ENCODE results near the gene TUBB8B. TPM values are rescaled to one million over a fixed set of nuclear protein-coding genes. Genes with fewer than 3 reads are reported as not detected.
"Not testable (repeated sequence)": the region's sequence is repeated elsewhere in the genome, so short reads cannot be mapped to it uniquely, and the experiment has no call there.

TUBB8B gene
- not detected for total RNA-seq

DNA sequence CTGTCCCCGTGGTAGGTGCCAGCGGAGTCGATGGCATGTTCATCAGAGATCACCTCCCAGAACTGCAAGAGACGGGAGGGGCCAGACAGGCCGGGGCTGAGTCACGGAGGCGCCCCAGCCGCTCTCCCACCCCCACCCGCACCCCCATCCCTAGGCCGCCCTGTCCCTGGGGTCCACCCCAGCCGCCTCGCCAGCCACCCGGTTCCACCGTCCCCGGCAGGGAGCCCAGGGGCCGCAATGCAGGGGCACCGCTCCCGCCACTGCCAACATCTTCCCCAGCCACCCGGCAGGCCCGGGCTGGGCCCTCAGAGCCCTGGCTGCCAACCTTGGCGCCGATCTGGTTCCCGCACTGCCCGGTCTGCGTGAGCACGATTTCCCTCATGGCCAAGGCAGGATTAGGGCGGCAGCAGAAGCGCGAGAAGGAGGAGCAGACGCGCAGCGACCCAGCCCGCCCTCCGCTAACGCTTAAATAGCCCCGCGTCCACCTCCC lies at the start of gene TUBB8B:
TSS of gene TUBB8B (minus strand) at position 440 of the 490 bp plus-strand sequence. CDS start at position 382, 58 bp downstream.
- not testable (repeated sequence) for FAIRE-seq; DNase-seq (ENCODE audit: low spot score in 2 of 2)

DNA sequence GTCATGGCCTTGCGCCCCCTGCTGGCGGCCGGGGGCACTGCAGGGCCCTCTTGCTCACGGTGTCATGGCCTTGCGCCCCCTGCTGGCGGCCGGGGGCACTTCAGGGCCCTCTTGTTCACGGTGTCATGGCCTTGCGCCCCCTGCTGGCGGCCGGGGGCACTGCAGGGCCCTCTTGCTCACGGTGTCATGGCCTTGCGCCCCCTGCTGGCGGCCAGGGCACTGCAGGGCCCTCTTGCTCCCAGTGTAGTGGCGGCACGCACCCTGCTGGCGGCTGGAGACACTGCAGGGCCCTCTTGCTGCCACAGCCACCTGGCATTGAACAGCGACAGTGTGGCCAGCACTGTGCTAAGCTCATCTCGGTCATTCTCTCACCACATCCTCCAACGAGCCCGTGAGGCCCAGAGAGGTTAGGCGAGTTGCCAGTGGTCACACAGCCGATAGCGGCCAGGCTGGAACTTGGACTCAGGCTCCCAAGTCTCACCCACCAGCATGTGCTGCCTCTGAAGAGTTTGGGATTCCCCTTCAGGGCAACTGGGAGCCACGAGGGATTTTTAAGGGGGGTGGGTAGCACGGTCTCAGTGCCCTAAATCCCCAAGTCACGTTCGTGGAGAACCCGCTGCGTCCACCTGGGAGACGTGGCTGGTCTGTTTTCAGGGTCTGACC lies 48.0 kb upstream of the TUBB8B start:
- not testable (repeated sequence) for DNase-seq (ENCODE audit: low spot score in 2 of 2); FAIRE-seq

DNA sequence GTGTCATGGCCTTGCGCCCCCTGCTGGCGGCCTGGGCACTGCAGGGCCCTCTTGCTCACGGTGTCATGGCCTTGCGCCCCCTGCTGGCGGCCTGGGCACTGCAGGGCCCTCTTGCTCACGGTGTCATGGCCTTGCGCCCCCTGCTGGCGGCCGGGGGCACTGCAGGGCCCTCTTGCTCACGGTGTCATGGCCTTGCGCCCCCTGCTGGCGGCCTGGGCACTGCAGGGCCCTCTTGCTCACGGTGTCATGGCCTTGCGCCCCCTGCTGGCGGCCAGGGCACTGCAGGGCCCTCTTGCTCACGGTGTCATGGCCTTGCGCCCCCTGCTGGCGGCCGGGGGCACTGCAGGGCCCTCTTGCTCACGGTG lies 47.3 kb upstream of the TUBB8B start:
- FAIRE-seq; DNase-seq (ENCODE audit: low spot score in 2 of 2): not testable (repeated sequence)

DNA sequence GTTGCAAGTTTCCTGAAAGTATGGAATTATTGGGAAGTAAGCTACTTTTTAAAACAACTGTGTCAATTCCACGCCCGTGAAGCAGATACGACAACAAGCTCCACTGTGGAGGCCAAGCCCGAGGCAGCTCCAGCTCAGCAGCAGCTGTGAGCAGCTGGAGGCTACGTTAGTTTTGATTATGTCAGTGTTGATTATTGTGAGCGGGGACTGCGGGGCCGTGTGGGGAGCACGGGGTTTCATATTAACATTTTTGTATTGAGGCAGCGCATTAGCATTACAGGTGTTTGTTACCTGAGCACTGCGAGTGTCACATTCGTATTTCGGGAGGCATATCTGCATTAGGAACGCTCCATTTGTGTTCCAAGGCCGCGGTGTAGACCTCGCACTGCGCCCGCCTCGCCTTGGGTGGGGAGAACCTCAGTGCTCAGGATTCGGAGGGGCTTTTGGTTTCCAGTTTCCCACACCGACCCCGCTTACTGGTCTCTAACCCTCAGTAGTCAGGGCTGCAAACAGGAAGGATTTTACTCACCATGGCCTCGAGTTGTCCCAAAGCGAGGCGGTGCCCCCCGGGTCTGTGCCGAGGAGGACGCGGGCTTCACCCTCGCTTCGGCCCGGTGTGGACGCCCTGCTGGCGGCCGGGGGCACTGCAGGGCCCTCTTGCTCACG lies 46.8 kb upstream of the TUBB8B start:
- not testable (repeated sequence) for FAIRE-seq; DNase-seq (ENCODE audit: low spot score in 2 of 2)

GRCh38 chr18:95580-95979 lies 46.2 kb upstream of the TUBB8B start:
- DNase-seq (ENCODE audit: low spot score in 2 of 2); FAIRE-seq: not testable (repeated sequence)

DNA sequence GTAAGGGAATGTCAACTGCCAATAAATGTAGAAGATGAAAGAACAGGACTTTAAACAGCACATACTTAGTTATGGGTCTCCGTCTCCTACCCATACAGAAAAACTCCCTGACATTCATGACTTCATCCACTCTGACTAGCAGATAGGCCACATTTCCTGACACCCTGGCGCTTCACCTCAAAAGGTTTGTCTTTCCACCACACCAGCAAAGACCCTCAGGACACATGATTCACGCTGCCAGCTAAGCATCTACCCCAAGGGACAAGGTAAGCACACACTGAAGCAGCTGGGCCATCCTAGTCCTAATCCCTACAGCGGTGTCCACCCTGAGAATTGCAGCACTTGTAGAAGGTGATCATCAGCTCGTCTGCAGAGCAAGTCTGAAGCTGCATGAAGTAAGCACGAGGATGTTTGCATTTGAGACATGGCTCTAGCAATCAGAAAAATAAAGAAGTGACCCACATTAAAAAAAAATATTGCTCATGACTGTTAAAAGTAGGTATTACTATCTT lies 44.5 kb upstream of the TUBB8B start:
- DNase-seq (ENCODE audit: low spot score in 2 of 2): not testable (repeated sequence)

GRCh38 chr18:91561-91960 lies 42.1 kb upstream of the TUBB8B start:
- not testable (repeated sequence) for FAIRE-seq; DNase-seq (ENCODE audit: low spot score in 2 of 2)

More for the DNA sequence above, 44.5 kb upstream of the TUBB8B start:
- FAIRE-seq: not testable (repeated sequence)

DNA sequence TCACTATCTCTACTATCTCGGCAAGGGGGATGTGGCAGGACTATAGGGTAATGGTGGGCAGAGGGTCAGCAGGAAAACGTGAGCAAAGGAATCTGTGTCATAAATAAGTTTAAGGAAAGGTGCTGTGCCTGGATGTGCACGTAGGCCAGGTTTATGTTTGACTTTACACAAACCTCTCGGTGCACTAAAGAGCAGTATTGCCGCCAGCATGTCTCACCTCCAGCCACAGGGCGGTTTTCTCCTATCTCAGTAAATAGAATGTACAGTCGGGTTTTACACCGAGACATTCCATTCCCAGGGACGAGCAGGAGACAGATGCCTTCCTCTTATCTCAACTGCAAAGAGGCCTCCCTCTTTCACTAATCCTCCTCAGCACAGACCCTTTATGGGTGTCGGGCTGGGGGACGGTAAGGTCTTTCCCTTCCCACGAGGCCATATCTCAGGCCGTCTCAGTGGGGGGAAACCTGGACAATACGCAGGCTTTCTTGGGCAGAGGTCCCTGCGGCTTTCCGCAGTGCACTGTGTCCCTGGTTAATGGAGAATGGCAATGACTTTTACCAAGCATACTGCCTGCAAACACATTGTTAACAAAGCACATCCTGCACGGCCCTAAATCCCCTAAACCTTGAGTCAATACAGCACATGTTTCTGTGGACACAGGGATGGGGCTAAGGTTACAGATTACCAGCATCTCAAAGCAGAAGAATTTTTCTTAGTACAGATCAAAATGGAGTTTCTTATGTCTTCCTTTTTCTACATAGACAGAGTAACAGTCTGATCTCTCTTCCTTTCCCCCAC lies 41.2 kb upstream of the TUBB8B start:
- FAIRE-seq; DNase-seq (ENCODE audit: low spot score in 2 of 2): not testable (repeated sequence)

- FAIRE-seq; DNase-seq (ENCODE audit: low spot score in 2 of 2): not testable (repeated sequence)
Measured at GRCh38 chr18:89124-89523, 39.7 kb upstream of the TUBB8B start.

GRCh38 chr18:84801-85200 lies 35.4 kb upstream of the TUBB8B start:
- not testable (repeated sequence) for DNase-seq (ENCODE audit: low spot score in 2 of 2); FAIRE-seq

- DNase-seq (ENCODE audit: low spot score in 2 of 2); FAIRE-seq: not testable (repeated sequence)
Measured at GRCh38 chr18:82626-83209, 33.3 kb upstream of the TUBB8B start.

GRCh38 chr18:80881-81280 lies 31.5 kb upstream of the TUBB8B start:
- FAIRE-seq; DNase-seq (ENCODE audit: low spot score in 2 of 2): not testable (repeated sequence)

GRCh38 chr18:80202-80601 lies 30.8 kb upstream of the TUBB8B start:
- not testable (repeated sequence) for FAIRE-seq; DNase-seq (ENCODE audit: low spot score in 2 of 2)

GRCh38 chr18:75525-76160 lies 26.2 kb upstream of the TUBB8B start:
- not testable (repeated sequence) for DNase-seq (ENCODE audit: low spot score in 2 of 2); FAIRE-seq

GRCh38 chr18:73181-73777 lies 23.9 kb upstream of the TUBB8B start:
- not testable (repeated sequence) for FAIRE-seq; DNase-seq (ENCODE audit: low spot score in 2 of 2)

GRCh38 chr18:67701-68100 lies 18.3 kb upstream of the TUBB8B start:
- FAIRE-seq: not testable (repeated sequence)

GRCh38 chr18:64279-64678 lies 14.9 kb upstream of the TUBB8B start:
- FAIRE-seq; DNase-seq (ENCODE audit: low spot score in 2 of 2): not testable (repeated sequence)

More at GRCh38 chr18:67701-68100, 18.3 kb upstream of the TUBB8B start:
- not testable (repeated sequence) for DNase-seq (ENCODE audit: low spot score in 2 of 2)

- not testable (repeated sequence) for DNase-seq (ENCODE audit: low spot score in 2 of 2)
Measured at GRCh38 chr18:63656-64055, 14.2 kb upstream of the TUBB8B start.

GRCh38 chr18:54388-54787 lies 5.0 kb upstream of the TUBB8B start:
- not testable (repeated sequence) for DNase-seq (ENCODE audit: low spot score in 2 of 2)

More at GRCh38 chr18:63656-64055, 14.2 kb upstream of the TUBB8B start:
- FAIRE-seq: not testable (repeated sequence)

More at GRCh38 chr18:54388-54787, 5.0 kb upstream of the TUBB8B start:
- FAIRE-seq: not testable (repeated sequence)
